GF-D8 (cell line): ENCODE results near the gene ITGAD.
A peak's percentile ranks its signal among the peaks of the same experiment; 100 is the strongest.

ENCODE experiments used
- DNase-seq: peaks from one replicate; lab custom pipeline; 2025; lab: John Stamatoyannopoulos, UW

ITGAD gene

GRCh38 chr16:31459687-31460581, 66.8 kb downstream of the ITGAD start:
- peak; percentile 94 for DNase-seq

- DNase-seq = no peak
These were observed 67.5 kb downstream of the ITGAD start for GRCh38 chr16:31460582-31461002.

GRCh38 chr16:31461201-31461920, 68.2 kb downstream of the ITGAD start:
- DNase-seq = no peak

- no peak for DNase-seq
These were observed 69.0 kb downstream of the ITGAD start for GRCh38 chr16:31461921-31462804.

GRCh38 chr16:31464348-31464769, 71.2 kb downstream of the ITGAD start:
- DNase-seq = no peak

GRCh38 chr16:31464781-31465260, 71.7 kb downstream of the ITGAD start:
- no peak for DNase-seq

- DNase-seq = no peak
These were observed 72.7 kb downstream of the ITGAD start for GRCh38 chr16:31465788-31466370.

GRCh38 chr16:31466381-31466841, 73.3 kb downstream of the ITGAD start:
- no peak for DNase-seq

- peak; percentile 32 for DNase-seq
These were observed 74.1 kb downstream of the ITGAD start for GRCh38 chr16:31467151-31467773.

GRCh38 chr16:31467858-31468257, 74.7 kb downstream of the ITGAD start:
- DNase-seq = no peak

GRCh38 chr16:31470615-31471014, 77.5 kb downstream of the ITGAD start:
- DNase-seq = no peak

GRCh38 chr16:31471241-31471874, 78.2 kb downstream of the ITGAD start:
- no peak for DNase-seq

- DNase-seq = no peak
These were observed 79.0 kb downstream of the ITGAD start, which contains the start of gene TGFB1I1 for GRCh38 chr16:31471875-31472708. Gene TGFB1I1 (plus strand): TSS chr16:31472152. CDS start chr16:31472189, 37 bp downstream.

- no peak for DNase-seq
These were observed 79.6 kb downstream of the ITGAD start for GRCh38 chr16:31472709-31473203.

GRCh38 chr16:31473264-31473984, 80.3 kb downstream of the ITGAD start:
- DNase-seq = no peak

- no peak for DNase-seq
These were observed 81.1 kb downstream of the ITGAD start for GRCh38 chr16:31474173-31474714.

GRCh38 chr16:31474773-31475738, 81.9 kb downstream of the ITGAD start:
- DNase-seq = no peak
